ENCODE results near the gene WDR64. TPM values are rescaled to one million over a fixed set of nuclear protein-coding genes. Genes with fewer than 3 reads are reported as not detected.

The WDR64 gene
- total and polyA plus RNA-seq, 2 experiments from 2014 or later: not detected

- TF ChIP-seq CTCF (conservative IDR thresholded peaks at IDR 0.05; ENCODE audit: low read depth in 2 of 2): no peak
- no peak for TF ChIP-seq ETS1 (IDR thresholded peaks at IDR 0.05)
- no peak for TF ChIP-seq CREB1 (CRISPR knock-in tag; IDR thresholded peaks at IDR 0.05; ENCODE audit: low read depth)
- no peak for TF ChIP-seq REST (IDR thresholded peaks at IDR 0.05; ENCODE audit: unreplicated experiment)
- no peak for TF ChIP-seq ZNF114 (CRISPR knock-in tag; IDR thresholded peaks at IDR 0.05)
- no peak for TF ChIP-seq JUNB (IDR thresholded peaks at IDR 0.05; ENCODE audit: unreplicated experiment)
- no peak for TF ChIP-seq EZH2 (IDR thresholded peaks at IDR 0.05; ENCODE audit: low read depth, unreplicated experiment)
- no peak for TF ChIP-seq ZNF331 (CRISPR knock-in tag; IDR thresholded peaks at IDR 0.05; ENCODE audit: low read depth)
These were observed 147.3 kb downstream of the WDR64 start (continued) for GRCh38 chr1:241799416-241799815.

- H3K27me3 Mint-ChIP-seq (ENCODE audit: insufficient read depth, low read depth, poor library complexity): peaks cover 3% of the 10 kb centered on the region
- TF ChIP-seq EZH2phosphoT487 (IDR thresholded peaks at IDR 0.05; ENCODE audit: unreplicated experiment) (no peak), JUNB (IDR thresholded peaks at IDR 0.05; ENCODE audit: unreplicated experiment) (no peak), CREB1 (CRISPR knock-in tag; IDR thresholded peaks at IDR 0.05; ENCODE audit: low read depth) (no peak), ZNF331 (CRISPR knock-in tag; IDR thresholded peaks at IDR 0.05; ENCODE audit: low read depth) (no peak), CTCF (conservative IDR thresholded peaks at IDR 0.05; ENCODE audit: low read depth in 2 of 2) (no peak)
These were observed 148.6 kb downstream of the WDR64 start for GRCh38 chr1:241800640-241801039.

More at GRCh38 chr1:241800640-241801039, 148.6 kb downstream of the WDR64 start:
- Histone ChIP-seq H3K4me1 (ENCODE audit: insufficient read depth) (no peaks in the 10 kb centered on the region), H4K20me1 (replicated peaks; ENCODE audit: insufficient read depth) (no peaks in the 10 kb centered on the region), H3K36me3 (ENCODE audit: insufficient read depth) (no peaks in the 10 kb centered on the region), H3K79me2 (replicated peaks; ENCODE audit: insufficient read depth) (no peaks in the 10 kb centered on the region), H3F3A (replicated peaks; ENCODE audit: low read depth) (no peaks in the 10 kb centered on the region), H3K9me2 (ENCODE audit: insufficient read depth) (no peaks in the 10 kb centered on the region), H3K4me3 (no peak overlapping the region), H3K27ac (ENCODE audit: low read depth) (no peak overlapping the region), H3K4me2 (no peak overlapping the region), H3K27me3 (ENCODE audit: insufficient read depth) (no peaks in the 10 kb centered on the region), H2AFZ (no peak overlapping the region)
- Mint-ChIP-seq H3K4me1 (no peaks in the 10 kb centered on the region), H3K9me3 (no peaks in the 10 kb centered on the region), H3K36me3 (ENCODE audit: low read depth) (no peaks in the 10 kb centered on the region), H3K4me3 (no peak overlapping the region), H3K27ac (no peak overlapping the region)
- ATAC-seq: no peak
- DNase-seq (ENCODE audit: low spot score): no peak
